Activated naive CD8-positive, alpha-beta T cell treated with anti-CD3 and anti-CD28 coated beads, Interleukin-2, amount 50 U/mL, for 24 hours (primary cell): ENCODE data around the gene FIG4.
"Not testable (repeated sequence)": the region's sequence is repeated elsewhere in the genome, so short reads cannot be mapped to it uniquely, and the experiment has no call there.

Source experiments
- ATAC-seq: fragments of 150-1000 bp; cut with Tn5 transposase; one replicate; pipeline ENCODE4 v1.10.0; 2021
- DNase-seq: peaks from one replicate; pipeline ENCODE4 v3.0.0; 2021
- H3K27ac Mint-ChIP-seq: one replicate; pipeline ENCODE4 v1.8.0; 2021; ENCODE audit warnings: mild to moderate bottlenecking, mixed read lengths
- H3K27me3 Mint-ChIP-seq: one replicate; pipeline ENCODE4 v1.8.0; 2021; ENCODE audit warnings: mixed read lengths
- H3K36me3 Mint-ChIP-seq: one replicate; pipeline ENCODE4 v1.8.0; 2021; ENCODE audit warnings: low read depth, mixed read lengths
- H3K4me1 Mint-ChIP-seq: one replicate; pipeline ENCODE4 v1.8.0; 2021; ENCODE audit warnings: mixed read lengths
- H3K4me3 Mint-ChIP-seq: one replicate; pipeline ENCODE4 v1.8.0; 2021; ENCODE audit warnings: mild to moderate bottlenecking, moderate library complexity, mixed read lengths
- H3K9me3 Mint-ChIP-seq: one replicate; pipeline ENCODE4 v1.8.0; 2021; ENCODE audit warnings: mixed read lengths

FIG4 gene

DNA sequence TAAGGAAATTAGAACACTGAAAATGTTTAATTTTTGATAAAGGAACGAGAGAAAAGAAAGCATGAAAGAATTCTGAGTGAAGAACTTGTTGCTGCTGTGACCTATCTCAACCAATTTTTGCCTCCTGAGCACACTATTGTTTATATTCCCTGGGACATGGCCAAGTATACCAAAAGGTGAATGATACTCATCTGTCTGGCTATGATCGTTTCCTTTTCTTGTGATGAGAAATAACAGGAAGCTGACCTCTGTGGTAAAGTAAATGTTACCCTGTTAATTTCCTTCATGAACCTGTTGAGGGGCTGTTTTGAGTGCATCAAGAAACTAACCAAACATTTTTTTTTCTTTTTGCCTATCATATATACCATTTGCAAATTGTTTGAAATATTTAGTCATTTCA, 69.1 kb downstream of the FIG4 start:
- H3K9me3 Mint-ChIP-seq = peaks cover 14% of the 10 kb centered on the region

DNA sequence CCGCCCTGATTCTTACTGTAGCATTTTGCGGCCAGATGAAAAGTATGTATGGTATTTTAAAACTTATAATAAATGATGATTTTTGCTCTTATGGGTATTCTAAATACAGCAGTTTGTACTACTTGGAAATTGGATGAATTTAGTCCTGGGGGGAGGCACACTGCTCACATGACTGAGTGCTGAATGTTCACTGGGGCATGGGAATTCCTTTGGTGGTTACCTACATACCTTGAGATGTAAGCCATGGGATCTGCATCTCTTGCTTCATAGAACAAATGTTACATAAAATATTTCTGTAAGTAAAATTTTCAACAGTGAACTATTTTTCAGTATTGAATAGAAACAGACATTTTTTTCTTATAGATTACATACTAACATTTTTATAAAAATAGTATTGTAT, 71.1 kb downstream of the FIG4 start:
- Mint-ChIP-seq H3K27me3 (no peaks in the 10 kb centered on the region), H3K4me3 (no peak overlapping the region), H3K36me3 (peaks cover 20% of the 10 kb centered on the region), H3K4me1 (peaks cover 14% of the 10 kb centered on the region), H3K9me3 (peaks cover 6% of the 10 kb centered on the region), H3K27ac (no peak overlapping the region)
- ATAC-seq = no peak
- no peak for DNase-seq

More for the DNA sequence above, 69.1 kb downstream of the FIG4 start:
- DNase-seq = no peak
- Mint-ChIP-seq H3K27ac (peak overlapping the region; percentile 30), H3K4me1 (peaks cover 14% of the 10 kb centered on the region), H3K36me3 (peaks cover 30% of the 10 kb centered on the region), H3K27me3 (no peaks in the 10 kb centered on the region), H3K4me3 (no peak overlapping the region)
- ATAC-seq = no peak

DNA sequence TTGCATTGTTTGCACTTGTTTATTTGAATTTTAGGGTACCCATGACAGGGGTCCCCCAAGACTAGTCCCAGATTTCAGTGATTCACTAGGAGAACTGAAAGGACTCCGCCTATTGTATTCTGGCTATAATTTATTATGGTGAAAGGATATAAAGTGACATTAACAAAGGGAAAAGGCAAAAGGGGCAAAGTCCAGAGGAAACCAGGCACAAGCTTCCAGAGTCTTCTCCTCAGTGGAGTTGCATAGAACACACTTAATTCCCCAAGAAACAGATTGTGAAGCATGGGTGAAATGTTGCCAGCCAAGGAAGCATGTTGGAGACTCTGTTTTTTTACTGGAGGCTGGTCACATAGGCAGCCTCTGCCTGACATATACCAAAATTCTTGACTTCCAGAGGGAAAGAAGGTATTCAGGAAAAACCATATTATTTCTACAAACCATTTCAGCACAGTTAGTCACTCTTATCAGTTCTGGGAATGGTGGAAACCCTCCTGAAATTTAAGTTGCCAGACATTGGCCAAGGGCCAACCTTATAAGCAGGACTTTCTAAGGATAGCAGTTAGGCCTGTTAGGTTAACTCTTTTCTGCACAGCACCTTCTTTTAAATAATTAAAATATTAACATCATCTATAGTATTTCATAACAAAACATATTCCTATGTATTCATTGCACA, 71.8 kb downstream of the FIG4 start:
- Mint-ChIP-seq H3K4me3 (no peak overlapping the region), H3K4me1 (peaks cover 14% of the 10 kb centered on the region), H3K9me3 (peaks cover 5% of the 10 kb centered on the region), H3K36me3 (peaks cover 13% of the 10 kb centered on the region), H3K27me3 (no peaks in the 10 kb centered on the region), H3K27ac (no peak overlapping the region)
- ATAC-seq (no peak), DNase-seq (no peak)

DNA sequence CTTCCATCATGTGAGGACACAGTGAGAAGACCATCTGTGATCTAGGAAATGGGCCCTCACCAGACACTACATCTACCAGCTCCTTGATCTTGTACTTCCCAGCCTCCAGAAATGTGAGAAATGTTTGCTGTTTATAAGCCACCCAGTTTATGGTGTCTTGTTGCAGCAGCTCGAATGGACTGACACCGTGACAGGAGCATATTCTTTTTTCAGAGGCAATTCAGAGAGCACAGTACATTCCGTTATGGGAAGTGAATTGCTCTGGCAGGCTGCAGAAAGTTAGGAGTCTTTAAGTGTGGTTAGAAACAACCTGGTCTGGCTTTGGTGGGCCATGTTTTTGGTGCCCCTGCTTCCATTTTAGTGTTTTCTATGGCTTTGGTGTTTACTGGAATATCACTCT, 75.1 kb downstream of the FIG4 start:
- no peaks in the 10 kb centered on the region for H3K27me3 Mint-ChIP-seq
- H3K4me3 Mint-ChIP-seq = no peak overlapping the region
- peaks cover 2% of the 10 kb centered on the region for H3K4me1 Mint-ChIP-seq
- H3K36me3 Mint-ChIP-seq = peaks cover 8% of the 10 kb centered on the region
- ATAC-seq (no peak), DNase-seq (no peak)
- H3K9me3 Mint-ChIP-seq = no peaks in the 10 kb centered on the region
- H3K27ac Mint-ChIP-seq = no peak overlapping the region

DNA sequence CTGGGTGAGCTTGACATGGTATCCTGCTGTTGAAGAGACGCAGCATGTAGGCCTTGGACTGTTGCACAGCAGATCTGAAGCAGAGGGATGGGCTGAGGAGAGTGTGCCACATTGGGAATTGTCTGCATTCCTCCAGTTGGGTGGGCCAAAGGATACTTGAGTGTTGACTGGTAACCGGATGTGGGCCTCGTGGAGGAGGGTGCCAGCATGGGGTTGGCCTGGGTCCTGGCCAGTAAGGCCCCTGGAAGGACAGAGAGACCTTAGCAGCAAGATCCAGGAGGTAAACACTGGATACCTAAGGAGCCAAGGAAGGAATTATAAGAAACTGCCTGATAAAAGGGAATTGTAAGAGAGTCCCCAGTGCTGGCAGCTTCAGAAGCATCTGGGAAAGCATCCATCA, 76.9 kb downstream of the FIG4 start:
- no peaks in the 10 kb centered on the region for H3K27me3 Mint-ChIP-seq
- H3K36me3 Mint-ChIP-seq = peaks cover 14% of the 10 kb centered on the region
- H3K4me1 Mint-ChIP-seq = peaks cover 9% of the 10 kb centered on the region
- H3K4me3 Mint-ChIP-seq = no peak overlapping the region
- no peak for DNase-seq
- no peak overlapping the region for H3K27ac Mint-ChIP-seq
- ATAC-seq = no peak
- no peaks in the 10 kb centered on the region for H3K9me3 Mint-ChIP-seq

DNA sequence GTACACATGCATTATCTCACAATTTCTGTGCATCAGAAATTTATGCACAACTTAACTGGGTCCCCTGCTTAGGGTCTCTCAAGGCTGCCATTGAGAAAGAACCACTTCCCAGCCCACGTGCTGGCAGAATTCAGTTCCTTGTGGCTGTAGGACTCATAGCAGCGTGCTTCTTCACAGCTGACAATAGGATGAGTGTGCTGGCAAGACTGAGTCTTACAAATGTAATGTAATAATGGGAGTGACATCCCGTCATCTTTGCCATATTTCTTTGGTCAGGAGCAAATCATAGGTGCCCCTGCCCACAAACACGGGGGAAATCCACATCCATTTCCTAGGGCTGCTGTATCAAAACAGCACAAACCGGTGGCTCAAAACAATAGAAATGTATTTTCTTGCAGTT, 77.4 kb downstream of the FIG4 start:
- Mint-ChIP-seq H3K27ac (no peak overlapping the region), H3K4me3 (no peak overlapping the region), H3K4me1 (peaks cover 9% of the 10 kb centered on the region), H3K9me3 (no peaks in the 10 kb centered on the region), H3K27me3 (no peaks in the 10 kb centered on the region), H3K36me3 (peaks cover 14% of the 10 kb centered on the region)
- no peak for ATAC-seq
- DNase-seq = no peak

DNA sequence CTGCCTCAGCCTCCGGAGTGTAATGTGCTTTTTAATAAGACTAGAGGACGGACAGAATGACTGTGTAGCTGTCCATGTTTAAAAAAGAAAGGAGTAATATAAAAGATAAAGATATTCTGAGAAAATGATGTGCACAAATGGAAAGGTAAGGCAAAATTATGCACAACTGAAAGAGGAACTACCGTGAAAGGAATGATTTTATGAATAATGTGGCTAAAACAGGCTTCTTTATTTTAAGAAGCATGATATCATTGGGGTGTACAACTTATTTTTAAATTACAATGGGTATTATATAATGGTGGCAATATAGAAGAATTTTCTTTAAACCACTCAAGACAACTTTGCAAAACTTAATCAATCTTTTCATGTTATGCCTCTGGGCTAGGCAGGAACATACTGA, 78.1 kb downstream of the FIG4 start:
- H3K27ac Mint-ChIP-seq = no peak overlapping the region
- peaks cover 14% of the 10 kb centered on the region for H3K36me3 Mint-ChIP-seq
- DNase-seq (no peak), ATAC-seq (no peak)
- H3K9me3 Mint-ChIP-seq = no peaks in the 10 kb centered on the region
- H3K27me3 Mint-ChIP-seq = no peaks in the 10 kb centered on the region
- H3K4me1 Mint-ChIP-seq = peaks cover 9% of the 10 kb centered on the region
- H3K4me3 Mint-ChIP-seq = no peak overlapping the region

DNA sequence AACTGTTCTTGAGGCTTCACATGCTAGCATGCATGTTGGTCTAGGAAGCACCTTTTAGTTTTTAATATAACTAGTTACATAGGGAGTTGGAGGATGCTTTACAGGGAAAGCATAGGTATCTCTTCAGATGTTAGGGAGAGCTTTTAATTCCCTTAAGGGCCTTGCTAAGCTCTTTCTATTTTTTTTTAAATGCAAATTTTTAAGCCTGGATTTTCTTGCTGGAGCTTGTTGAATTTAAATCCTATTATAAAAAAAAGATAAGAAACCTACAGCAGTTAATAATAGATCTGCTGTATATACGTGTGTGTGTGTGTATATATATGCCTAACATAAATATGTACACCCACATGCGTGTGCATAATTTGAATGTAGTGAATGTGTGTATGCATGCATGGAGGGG, 79.0 kb downstream of the FIG4 start:
- no peaks in the 10 kb centered on the region for H3K27me3 Mint-ChIP-seq
- H3K36me3 Mint-ChIP-seq = peaks cover 12% of the 10 kb centered on the region
- ATAC-seq (no peak), DNase-seq (no peak)
- H3K9me3 Mint-ChIP-seq = no peaks in the 10 kb centered on the region
- peaks cover 9% of the 10 kb centered on the region for H3K4me1 Mint-ChIP-seq
- H3K27ac Mint-ChIP-seq = no peak overlapping the region
- no peak overlapping the region for H3K4me3 Mint-ChIP-seq

DNA sequence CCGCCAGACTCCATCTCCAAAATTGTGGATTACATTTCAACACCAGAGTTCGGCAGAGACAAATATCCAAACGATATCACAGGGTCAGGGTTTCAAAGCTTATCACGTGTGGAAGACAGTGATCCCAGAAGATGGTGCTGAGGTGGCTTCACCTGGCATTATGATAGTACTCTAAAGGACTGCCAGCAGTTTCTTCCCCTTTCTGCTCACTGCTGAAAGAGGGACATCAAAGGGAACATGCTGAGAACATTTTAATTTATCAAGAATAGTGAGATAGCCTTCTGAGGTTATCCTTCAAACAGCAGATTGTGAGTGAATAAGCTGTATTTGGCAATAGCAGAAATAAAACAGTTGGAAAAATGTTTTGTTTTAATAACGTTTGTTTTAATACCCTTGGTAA, 79.7 kb downstream of the FIG4 start:
- H3K27ac Mint-ChIP-seq = no peak overlapping the region
- no peaks in the 10 kb centered on the region for H3K9me3 Mint-ChIP-seq
- no peaks in the 10 kb centered on the region for H3K27me3 Mint-ChIP-seq
- H3K4me3 Mint-ChIP-seq = no peak overlapping the region
- peaks cover 11% of the 10 kb centered on the region for H3K36me3 Mint-ChIP-seq
- DNase-seq (no peak), ATAC-seq (no peak)
- H3K4me1 Mint-ChIP-seq = peaks cover 9% of the 10 kb centered on the region

DNA sequence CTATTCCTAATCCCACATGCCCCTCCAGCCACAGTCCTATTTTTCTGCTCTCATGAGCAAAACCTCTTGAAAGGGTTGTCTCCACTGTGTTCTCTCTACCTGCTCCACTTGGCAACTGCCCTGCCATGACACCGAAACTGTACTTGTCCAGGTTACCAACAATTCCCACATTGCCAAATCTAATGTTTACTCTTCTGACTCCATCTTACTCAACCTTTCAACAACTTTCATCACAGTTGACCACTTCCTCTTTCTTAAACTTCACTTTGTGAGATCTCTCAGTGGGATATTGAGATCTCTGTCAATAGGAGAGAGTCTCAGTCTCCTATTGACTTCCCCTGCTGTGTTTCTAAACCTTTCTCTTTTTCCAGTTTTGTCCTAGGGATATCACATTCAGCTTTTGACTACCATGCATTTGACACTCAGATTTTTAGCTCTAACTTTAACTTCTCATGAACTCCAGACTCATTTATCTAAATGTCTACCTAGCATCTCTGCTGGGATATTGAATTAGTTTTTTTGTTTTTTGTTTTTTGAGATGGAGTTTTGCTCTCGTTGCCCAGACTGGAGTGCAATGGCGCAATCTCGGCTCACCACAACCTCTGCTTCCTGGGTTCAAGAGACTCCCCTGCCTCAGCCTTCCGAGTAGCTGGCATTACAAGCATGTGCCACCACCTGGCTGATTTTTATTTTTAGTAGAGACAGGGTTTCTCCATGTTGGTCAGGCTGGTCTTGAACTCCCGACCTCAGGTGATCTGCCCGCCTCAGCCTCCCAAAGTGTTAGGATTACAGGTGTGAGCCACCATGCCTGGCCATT, 81.1 kb downstream of the FIG4 start:
- H3K27ac Mint-ChIP-seq = peak overlapping the region; percentile 47
- H3K9me3 Mint-ChIP-seq, H3K4me3 Mint-ChIP-seq, DNase-seq, H3K27me3 Mint-ChIP-seq, ATAC-seq, H3K4me1 Mint-ChIP-seq, H3K36me3 Mint-ChIP-seq: not testable (repeated sequence)

DNA sequence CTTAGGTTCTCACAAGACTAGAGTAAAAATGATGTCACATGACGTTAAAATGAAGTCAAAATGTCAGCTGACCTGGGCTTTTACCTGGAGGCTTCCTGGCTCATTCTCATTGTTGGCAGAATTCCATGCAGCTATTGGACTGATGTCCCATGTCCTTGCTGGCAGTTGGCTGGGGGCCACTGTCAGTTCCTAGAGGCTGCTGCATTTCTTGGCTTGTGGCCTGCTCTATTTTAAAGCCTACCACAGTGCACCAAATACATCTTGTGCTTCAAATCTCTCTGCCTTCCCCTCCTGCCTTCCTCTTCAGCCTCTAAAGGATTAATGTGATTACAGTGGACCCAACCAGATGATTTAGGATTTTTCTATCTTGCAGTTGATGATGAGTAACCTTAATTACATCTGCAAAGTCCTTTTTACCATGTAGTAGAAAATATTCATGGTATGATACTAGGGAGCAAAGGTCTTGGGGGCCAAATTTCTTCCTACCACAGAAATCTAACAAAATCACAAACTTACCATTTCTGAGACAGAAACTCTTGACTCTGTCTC, 81.9 kb downstream of the FIG4 start:
- Mint-ChIP-seq H3K27ac (no peak overlapping the region), H3K4me1 (peaks cover 9% of the 10 kb centered on the region), H3K36me3 (peaks cover 9% of the 10 kb centered on the region), H3K4me3 (no peak overlapping the region), H3K9me3 (no peaks in the 10 kb centered on the region), H3K27me3 (no peaks in the 10 kb centered on the region)
- ATAC-seq (no peak), DNase-seq (no peak)

DNA sequence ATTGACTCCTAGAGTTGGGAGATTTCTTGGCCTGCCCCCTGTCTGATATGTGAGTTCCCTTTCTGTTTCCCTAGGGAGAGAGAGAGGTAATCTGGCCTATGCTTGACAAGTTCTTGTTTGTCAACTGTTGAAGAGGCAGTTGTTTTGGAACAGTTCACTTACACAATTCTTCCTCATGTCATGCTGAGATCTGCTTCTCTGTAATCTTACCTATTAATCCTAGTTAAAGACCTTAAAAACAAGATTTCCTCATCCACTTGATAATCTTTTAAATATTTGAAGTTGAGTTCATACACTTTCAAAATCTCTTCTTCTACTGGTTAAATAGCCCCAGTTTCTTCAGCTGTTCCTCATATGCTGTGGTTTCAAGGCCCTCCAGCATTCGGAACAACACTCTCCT, 89.9 kb downstream of the FIG4 start:
- H3K36me3 Mint-ChIP-seq = peaks cover under 1% of the 10 kb centered on the region
- H3K27ac Mint-ChIP-seq = no peak overlapping the region
- H3K4me1 Mint-ChIP-seq = no peaks in the 10 kb centered on the region
- H3K27me3 Mint-ChIP-seq = no peaks in the 10 kb centered on the region
- ATAC-seq (no peak), DNase-seq (no peak)
- H3K9me3 Mint-ChIP-seq = no peaks in the 10 kb centered on the region
- H3K4me3 Mint-ChIP-seq = no peak overlapping the region

DNA sequence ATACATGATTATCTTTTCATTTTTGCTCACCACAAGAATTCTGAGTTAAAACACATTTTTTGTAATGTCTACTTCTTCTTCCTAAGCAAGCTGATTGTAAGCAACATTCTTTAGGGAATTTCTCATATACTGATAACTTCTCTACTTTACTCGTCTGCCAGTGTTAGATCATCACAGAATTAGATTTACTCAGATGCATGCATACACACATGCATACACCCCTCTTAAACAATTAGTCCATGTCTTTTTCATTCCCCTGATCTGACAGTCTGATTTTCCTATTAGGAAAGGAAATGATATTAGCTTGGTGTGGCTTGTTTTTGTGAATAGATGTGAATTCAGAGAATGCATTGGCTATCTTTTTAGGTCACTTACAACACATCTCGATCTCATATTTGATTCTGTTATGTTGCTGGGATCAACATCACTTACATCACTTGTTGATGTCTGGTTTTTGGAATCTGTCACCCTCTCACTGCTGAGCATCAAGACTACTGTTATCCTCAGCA, 91.4 kb downstream of the FIG4 start:
- H3K9me3 Mint-ChIP-seq = no peaks in the 10 kb centered on the region
- H3K4me1 Mint-ChIP-seq = no peaks in the 10 kb centered on the region
- no peak overlapping the region for H3K4me3 Mint-ChIP-seq
- H3K36me3 Mint-ChIP-seq = peaks cover 10% of the 10 kb centered on the region
- no peak overlapping the region for H3K27ac Mint-ChIP-seq
- DNase-seq = no peak
- H3K27me3 Mint-ChIP-seq = no peaks in the 10 kb centered on the region
- no peak for ATAC-seq

DNA sequence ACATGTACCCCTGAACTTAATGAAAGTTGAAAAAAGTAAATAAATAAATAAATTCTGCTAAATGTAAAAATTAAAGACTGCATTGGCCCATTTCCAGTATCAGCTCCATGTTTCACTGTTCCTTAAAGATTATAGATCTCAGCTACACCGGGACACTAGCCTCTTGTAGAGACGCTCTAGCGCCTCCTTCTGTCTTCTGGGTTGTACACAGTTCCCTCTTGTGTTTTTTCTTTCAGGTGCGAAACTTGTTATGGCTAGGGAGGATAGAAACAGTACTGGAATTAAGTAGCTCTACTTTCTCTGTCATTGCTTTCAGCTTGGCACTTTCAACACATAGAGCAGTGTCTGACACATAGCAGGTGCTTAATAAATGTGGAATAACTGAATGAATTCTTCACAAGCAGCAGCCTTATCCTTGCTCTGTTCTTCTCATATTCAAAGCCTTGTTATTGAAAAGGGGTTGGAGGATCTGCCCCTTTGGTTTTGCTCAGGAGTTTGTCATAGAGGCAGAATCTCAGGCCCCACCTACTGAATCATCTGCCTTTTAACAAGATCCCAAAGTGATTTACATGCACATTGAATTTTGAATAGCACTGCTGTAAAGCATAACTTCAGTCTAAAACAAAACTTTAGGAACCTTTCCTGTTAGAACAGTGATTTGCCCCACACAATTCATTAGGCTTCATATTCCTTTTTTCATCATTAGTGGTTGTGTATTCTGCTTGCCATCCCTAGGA, 92.3 kb downstream of the FIG4 start:
- Mint-ChIP-seq H3K4me1 (no peaks in the 10 kb centered on the region), H3K27ac (no peak overlapping the region), H3K4me3 (no peak overlapping the region), H3K9me3 (no peaks in the 10 kb centered on the region), H3K27me3 (no peaks in the 10 kb centered on the region), H3K36me3 (peaks cover 14% of the 10 kb centered on the region)
- DNase-seq = no peak
- no peak for ATAC-seq
